RKO (cell line): ENCODE results near the gene APOE.
"Not testable (repeated sequence)": the region's sequence is repeated elsewhere in the genome, so short reads cannot be mapped to it uniquely, and the experiment has no call there.

ENCODE experiments used
- DNase-seq: peaks from one replicate; pipeline ENCODE4 v3.0.0-alpha.2; 2016; ENCODE audit warnings: low spot score

The APOE gene

DNA sequence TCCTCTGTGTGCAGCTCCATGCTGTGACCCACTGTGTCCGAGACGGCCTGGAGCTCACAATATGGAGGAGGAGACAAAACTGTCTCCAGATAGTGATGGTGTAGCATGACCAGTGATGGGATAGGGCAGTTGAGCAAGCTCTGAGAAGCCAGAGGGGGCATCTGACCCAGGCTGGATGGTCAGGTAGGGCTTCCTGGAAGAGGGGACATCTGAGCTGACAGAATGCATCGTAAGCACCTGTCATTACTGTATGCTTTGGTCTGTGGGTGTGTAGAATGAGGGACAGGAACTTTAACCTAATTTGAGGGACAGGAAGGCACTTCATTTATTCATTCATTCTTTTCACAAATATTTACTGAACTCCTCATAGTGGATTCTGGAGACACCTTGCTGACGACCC is 21.0 kb upstream of the APOE start:
- no peak for DNase-seq

DNA sequence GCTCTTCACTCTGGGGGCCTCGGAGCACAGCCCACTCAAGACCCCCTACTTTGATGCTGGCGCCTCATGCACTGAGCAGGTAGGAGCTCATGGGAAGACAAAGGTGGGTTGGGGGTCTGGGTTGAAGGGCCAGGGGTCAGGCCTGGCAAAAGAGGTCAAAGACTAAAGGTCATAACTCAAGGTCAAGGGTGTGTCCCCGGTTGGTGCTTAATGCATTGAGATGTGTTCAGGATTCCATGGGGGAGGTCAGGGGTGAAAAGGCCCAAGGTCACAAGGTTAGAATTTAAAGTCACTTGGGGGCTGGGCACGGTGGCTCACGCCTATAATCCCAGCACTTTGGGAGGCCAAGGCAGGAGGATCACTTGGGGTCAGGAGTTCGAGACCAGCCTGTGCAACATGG is 19.5 kb upstream of the APOE start:
- no peak for DNase-seq

GRCh38 chr19:44887648-44888047 is 17.9 kb upstream of the APOE start:
- no peak for DNase-seq

- not testable (repeated sequence) for DNase-seq
These were observed 17.3 kb upstream of the APOE start for GRCh38 chr19:44888335-44888734.

DNA sequence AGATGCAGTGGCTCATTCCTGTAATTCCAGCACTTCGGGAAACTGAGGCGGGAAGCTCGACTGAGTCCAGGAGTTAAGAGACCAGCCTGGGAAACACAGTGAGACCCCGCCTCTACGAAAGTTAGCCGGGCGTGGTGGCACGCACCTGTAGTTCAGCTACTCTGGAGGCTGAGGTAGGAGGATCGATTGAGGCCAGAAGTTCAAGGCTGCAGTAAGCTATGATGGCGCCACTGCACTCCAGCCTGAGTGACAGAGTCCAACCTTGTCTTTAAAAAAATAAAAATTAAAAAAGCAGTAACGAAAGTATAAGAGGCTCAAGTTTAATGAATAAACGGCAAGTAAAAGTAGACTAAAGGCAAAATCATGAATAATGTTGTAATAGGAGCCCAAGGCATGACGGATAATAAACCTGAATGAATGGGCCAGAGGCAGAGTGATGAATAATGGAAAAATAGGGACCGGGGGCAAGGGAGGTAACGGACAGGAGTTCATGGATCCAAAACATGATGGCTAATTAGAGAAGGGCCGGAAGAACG is 15.7 kb upstream of the APOE start:
- no peak for DNase-seq

- DNase-seq: peak; percentile 100
These were observed 15.1 kb upstream of the APOE start for GRCh38 chr19:44890366-44891015.

- DNase-seq: peak; percentile 39
These were observed 14.3 kb upstream of the APOE start, which contains the start of gene TOMM40 for GRCh38 chr19:44891016-44891882. Gene TOMM40 (plus strand): TSS chr19:44891254. CDS start chr19:44891416, 162 bp downstream.

DNA sequence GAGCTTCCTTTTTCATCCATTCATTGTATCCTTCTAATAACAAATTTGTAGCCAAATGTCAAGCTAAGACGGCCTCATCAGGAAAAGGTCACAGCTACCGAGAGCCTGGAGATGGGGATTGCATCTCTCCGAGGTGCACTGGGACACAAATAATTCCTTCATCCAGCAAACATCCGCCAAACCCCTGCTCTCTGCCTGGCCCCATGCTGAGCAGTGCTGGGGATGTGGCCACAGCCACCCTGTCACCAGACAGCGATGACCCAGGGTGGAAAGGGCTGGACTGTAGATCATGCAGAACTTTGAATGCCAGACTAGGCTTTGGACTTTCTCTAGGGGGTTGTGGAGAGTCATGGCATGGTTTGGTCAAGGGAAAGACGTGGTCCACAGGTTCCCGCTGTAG is 12.7 kb upstream of the APOE start:
- DNase-seq: no peak

DNA sequence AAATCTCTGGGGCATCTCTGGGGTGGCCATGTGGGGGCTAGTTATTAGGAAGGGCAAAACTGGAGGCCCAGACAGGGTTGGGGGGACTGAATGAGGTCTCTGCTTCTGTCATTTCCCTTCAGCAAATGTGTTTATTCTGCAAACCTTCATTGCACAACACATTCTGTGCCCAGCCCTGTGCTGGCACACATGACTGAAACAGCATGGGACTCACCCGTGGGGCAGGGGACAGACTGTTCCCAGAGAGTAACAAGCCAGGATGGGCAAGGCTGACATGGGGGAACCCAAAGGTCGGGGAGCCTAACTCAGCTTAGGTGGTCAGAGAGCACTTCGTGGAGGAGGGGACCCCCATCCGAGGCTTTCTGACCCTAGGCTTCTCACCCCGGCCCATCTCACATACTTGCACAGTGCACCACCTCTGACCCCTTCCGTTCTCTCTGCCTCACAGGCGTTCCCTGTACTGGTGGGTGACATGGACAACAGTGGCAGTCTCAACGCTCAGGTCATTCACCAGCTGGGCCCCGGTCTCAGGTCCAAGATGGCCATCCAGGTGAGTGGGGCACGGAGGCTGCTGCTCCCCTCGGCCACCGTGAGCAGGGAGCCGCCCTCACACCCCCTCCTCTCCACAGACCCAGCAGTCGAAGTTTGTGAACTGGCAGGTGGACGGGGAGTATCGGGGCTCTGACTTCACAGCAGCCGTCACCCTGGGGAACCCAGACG is 12.1 kb upstream of the APOE start:
- DNase-seq: no peak

DNA sequence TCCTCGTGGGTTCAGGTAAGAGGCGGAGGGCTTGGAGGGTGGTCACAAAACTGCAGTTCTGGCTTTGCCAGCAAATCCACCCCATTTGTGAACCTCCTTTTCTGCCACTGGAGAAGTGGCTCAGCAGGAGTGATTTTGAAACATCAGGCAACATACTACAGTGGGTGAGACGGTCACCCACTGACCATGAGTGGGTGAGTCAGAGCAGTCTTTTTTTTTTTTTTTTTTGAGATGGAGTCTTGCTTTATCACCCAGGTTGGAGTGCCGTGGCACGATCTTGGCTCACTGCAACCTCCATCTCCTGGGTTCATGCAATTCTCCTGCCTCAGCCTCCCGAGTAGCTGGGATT is 11.6 kb upstream of the APOE start:
- no peak for DNase-seq

- no peak for DNase-seq
These were observed 10.7 kb upstream of the APOE start for GRCh38 chr19:44894946-44895345.

DNA sequence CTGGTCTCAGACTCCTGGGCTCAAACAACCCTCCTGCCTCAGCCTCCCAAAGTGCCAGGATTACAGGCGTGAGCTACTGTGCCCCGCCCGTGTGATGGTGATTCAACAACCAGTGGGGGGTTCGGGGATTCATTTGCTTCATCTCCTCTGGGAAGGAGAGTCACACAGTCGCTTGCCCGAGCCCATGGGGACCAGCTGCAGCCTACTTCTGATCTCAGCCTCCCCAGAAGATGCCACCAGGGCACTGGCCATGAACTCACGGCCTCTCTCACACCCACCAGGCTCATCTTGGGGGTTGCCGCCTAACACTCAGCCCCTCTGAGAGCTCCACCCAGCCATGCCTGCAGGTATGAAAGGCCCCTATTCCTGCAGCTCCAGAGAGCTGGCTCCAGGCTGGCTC is 7.8 kb upstream of the APOE start:
- DNase-seq: no peak

- DNase-seq: no peak
These were observed 5.0 kb upstream of the APOE start for GRCh38 chr19:44900328-44901244.

- no peak for DNase-seq
These were observed 2.4 kb upstream of the APOE start for GRCh38 chr19:44903216-44903601.

GRCh38 chr19:44903602-44904425 is 1.8 kb upstream of the APOE start:
- DNase-seq: peak; percentile 55

GRCh38 chr19:44904426-44904994 is 1.1 kb upstream of the APOE start:
- DNase-seq: no peak

DNA sequence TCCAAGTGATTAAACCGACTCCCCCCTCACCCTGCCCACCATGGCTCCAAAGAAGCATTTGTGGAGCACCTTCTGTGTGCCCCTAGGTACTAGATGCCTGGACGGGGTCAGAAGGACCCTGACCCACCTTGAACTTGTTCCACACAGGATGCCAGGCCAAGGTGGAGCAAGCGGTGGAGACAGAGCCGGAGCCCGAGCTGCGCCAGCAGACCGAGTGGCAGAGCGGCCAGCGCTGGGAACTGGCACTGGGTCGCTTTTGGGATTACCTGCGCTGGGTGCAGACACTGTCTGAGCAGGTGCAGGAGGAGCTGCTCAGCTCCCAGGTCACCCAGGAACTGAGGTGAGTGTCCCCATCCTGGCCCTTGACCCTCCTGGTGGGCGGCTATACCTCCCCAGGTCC is 2.0 kb downstream of the APOE start:
- no peak for DNase-seq

DNA sequence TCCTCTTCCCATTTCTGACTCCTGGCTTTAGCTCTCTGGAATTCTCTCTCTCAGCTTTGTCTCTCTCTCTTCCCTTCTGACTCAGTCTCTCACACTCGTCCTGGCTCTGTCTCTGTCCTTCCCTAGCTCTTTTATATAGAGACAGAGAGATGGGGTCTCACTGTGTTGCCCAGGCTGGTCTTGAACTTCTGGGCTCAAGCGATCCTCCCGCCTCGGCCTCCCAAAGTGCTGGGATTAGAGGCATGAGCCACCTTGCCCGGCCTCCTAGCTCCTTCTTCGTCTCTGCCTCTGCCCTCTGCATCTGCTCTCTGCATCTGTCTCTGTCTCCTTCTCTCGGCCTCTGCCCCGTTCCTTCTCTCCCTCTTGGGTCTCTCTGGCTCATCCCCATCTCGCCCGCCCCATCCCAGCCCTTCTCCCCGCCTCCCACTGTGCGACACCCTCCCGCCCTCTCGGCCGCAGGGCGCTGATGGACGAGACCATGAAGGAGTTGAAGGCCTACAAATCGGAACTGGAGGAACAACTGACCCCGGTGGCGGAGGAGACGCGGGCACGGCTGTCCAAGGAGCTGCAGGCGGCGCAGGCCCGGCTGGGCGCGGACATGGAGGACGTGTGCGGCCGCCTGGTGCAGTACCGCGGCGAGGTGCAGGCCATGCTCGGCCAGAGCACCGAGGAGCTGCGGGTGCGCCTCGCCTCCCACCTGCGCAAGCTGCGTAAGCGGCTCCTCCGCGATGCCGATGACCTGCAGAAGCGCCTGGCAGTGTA is 2.7 kb downstream of the APOE start:
- no peak for DNase-seq

DNA sequence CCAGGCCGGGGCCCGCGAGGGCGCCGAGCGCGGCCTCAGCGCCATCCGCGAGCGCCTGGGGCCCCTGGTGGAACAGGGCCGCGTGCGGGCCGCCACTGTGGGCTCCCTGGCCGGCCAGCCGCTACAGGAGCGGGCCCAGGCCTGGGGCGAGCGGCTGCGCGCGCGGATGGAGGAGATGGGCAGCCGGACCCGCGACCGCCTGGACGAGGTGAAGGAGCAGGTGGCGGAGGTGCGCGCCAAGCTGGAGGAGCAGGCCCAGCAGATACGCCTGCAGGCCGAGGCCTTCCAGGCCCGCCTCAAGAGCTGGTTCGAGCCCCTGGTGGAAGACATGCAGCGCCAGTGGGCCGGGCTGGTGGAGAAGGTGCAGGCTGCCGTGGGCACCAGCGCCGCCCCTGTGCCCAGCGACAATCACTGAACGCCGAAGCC is 3.3 kb downstream of the APOE start:
- DNase-seq: no peak

- no peak for DNase-seq
These were observed 4.2 kb downstream of the APOE start for GRCh38 chr19:44909775-44910174.
